Measurements from ENCODE around the gene TAOK2.

DNA sequence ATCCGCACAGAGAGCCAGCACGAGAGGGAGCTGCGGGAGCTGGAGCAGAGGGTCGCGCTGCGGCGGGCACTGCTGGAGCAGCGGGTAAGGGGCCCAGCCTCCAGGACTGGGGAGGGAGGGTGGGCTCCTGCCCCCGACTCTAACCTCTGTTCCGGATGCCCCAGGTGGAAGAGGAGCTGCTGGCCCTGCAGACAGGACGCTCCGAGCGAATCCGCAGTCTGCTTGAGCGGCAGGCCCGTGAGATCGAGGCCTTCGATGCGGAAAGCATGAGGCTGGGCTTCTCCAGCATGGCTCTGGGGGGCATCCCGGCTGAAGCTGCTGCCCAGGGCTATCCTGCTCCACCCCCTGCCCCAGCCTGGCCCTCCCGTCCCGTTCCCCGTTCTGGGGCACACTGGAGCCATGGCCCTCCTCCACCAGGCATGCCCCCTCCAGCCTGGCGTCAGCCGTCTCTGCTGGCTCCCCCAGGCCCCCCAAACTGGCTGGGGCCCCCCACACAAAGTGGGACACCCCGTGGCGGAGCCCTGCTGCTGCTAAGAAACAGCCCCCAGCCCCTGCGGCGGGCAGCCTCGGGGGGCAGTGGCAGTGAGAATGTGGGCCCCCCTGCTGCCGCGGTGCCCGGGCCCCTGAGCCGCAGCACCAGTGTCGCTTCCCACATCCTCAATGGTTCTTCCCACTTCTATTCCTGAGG, 17.4 kb downstream of the TAOK2 start:
- TF ChIP-seq, protein P1, sequence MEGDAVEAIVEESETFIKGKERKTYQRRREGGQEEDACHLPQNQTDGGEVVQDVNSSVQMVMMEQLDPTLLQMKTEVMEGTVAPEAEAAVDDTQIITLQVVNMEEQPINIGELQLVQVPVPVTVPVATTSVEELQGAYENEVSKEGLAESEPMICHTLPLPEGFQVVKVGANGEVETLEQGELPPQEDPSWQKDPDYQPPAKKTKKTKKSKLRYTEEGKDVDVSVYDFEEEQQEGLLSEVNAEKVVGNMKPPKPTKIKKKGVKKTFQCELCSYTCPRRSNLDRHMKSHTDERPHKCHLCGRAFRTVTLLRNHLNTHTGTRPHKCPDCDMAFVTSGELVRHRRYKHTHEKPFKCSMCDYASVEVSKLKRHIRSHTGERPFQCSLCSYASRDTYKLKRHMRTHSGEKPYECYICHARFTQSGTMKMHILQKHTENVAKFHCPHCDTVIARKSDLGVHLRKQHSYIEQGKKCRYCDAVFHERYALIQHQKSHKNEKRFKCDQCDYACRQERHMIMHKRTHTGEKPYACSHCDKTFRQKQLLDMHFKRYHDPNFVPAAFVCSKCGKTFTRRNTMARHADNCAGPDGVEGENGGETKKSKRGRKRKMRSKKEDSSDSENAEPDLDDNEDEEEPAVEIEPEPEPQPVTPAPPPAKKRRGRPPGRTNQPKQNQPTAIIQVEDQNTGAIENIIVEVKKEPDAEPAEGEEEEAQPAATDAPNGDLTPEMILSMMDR (IDR thresholded peaks at IDR 0.05): no peak
- TF ChIP-seq POLR2A (IDR thresholded peaks at IDR 0.05): no peak

Measured in testis (tissue), 2 donors.